Dendritic cell treated with granulocyte-macrophage colony-stimulating factor and Interleukin-4, amounts not matched to agents 40 ng/mL and 50 ng/mL, for 4 days (primary cell): ENCODE data around the gene ASCL5.

ENCODE experiments used
- H3K27ac Mint-ChIP-seq: one replicate; pipeline ENCODE4 v1.8.0; 2022; ENCODE audit warnings: mild to moderate bottlenecking, mixed read lengths
- H3K27me3 Mint-ChIP-seq: one replicate; pipeline ENCODE4 v1.8.0; 2022; ENCODE audit warnings: mild to moderate bottlenecking, mixed read lengths
- H3K36me3 Mint-ChIP-seq: one replicate; pipeline ENCODE4 v1.8.0; 2022; ENCODE audit warnings: low read depth, mixed read lengths
- H3K4me1 Mint-ChIP-seq: one replicate; pipeline ENCODE4 v1.8.0; 2022; ENCODE audit warnings: low read depth, mixed read lengths
- H3K4me3 Mint-ChIP-seq: one replicate; pipeline ENCODE4 v1.8.0; 2022; ENCODE audit warnings: mild to moderate bottlenecking, moderate library complexity, mixed read lengths
- H3K9me3 Mint-ChIP-seq: one replicate; pipeline ENCODE4 v1.8.0; 2022; ENCODE audit warnings: mixed read lengths
- intact Hi-C: fragments of 100-400 bp; cut with micrococcal nuclease; formaldehyde crosslinking; loops from one replicate; pipeline ENCODE4 v1.15.0; 2022

ASCL5 gene

DNA sequence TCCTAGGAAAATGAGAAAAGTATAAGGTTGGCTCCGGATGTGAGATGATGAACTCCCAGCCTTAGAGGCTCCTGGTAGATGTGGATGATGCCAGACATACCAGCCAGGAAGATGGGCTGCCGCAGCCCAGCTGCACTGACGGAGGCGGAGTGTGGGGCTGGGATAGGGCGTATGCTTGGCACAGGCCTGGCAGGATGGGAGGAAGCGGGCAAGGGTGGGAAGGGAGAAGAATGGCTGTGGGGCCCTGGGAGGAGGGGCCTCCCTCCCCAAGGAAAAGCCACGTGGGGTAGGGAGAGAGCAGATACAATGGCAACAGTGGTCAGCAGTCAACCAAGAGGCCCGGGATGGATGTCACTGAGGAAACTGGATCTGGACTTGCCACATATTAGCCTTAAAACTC lies 62.2 kb downstream of the ASCL5 start:
- intact Hi-C loops, result no loop called here
- Mint-ChIP-seq H3K9me3 (no peaks in the 10 kb centered on the region), H3K36me3 (no peaks in the 10 kb centered on the region), H3K27ac (no peak overlapping the region), H3K4me3 (no peak overlapping the region), H3K27me3 (peaks cover 2% of the 10 kb centered on the region), H3K4me1 (no peaks in the 10 kb centered on the region)
